K562 (cell line): ENCODE data around the gene CLTC. TPM values are rescaled to one million over a fixed set of nuclear protein-coding genes. Genes with fewer than 3 reads are reported as not detected.

Experiments used
- EHMT2 ChIP-seq: fragments of 450-650 bp; IDR thresholded peaks from 2 replicates; pipeline ENCODE4 v1.6.1; 2018; ENCODE audit warnings: antibody characterized with exemption
- GTF2E2 ChIP-seq: fragments of 200-800 bp; sonication (Bioruptor generic); IDR thresholded peaks from 2 replicates; pipeline ENCODE4 v1.6.1; 2016; ENCODE audit warnings: missing genetic modification characterization, missing compliant biosample characterization
- SMAD3 ChIP-seq: fragments of 450-650 bp; formaldehyde crosslinking; conservative IDR thresholded peaks from 2 replicates; pipeline ENCODE4 v1.4.0; 2020; ENCODE audit warnings: mild to moderate bottlenecking
- SRSF1 ChIP-seq: fragments of 200-400 bp; formaldehyde crosslinking; IDR thresholded peaks from 2 replicates; pipeline ENCODE4 v1.6.1; 2017; ENCODE audit warnings: mild to moderate bottlenecking, low read depth, low read length, moderate library complexity
- STAT6 ChIP-seq: sonication (generic); formaldehyde crosslinking; IDR thresholded peaks from 2 replicates; pipeline ENCODE4 v1.8.1; 2023; ENCODE audit warnings: mild to moderate bottlenecking, missing genetic modification reagents
- XRCC3 ChIP-seq: fragments of 450-650 bp; IDR thresholded peaks from 2 replicates; pipeline ENCODE4 v1.6.1; 2017; ENCODE audit warnings: mild to moderate bottlenecking, moderate library complexity
- ZNF347 ChIP-seq: fragments of 450-650 bp; formaldehyde crosslinking; IDR thresholded peaks from 2 replicates; pipeline ENCODE4 v1.4.0; 2020; ENCODE audit warnings: low read depth, mild to moderate bottlenecking, moderate library complexity
- ZNF395 ChIP-seq: fragments of 200-800 bp; sonication (Bioruptor generic); IDR thresholded peaks from 2 replicates; pipeline ENCODE4 v1.6.1; 2017; ENCODE audit warnings: missing genetic modification characterization, missing compliant biosample characterization
- ZNF436 ChIP-seq: fragments of 250-450, 450-650 bp; sonication (Bioruptor Pico); formaldehyde crosslinking; IDR thresholded peaks from 2 replicates; pipeline ENCODE4 v1.7.0; 2020; ENCODE audit warnings: mild to moderate bottlenecking
- ZNF449 ChIP-seq: fragments of 250-450 bp; sonication (Bioruptor Pico); IDR thresholded peaks from 2 replicates; pipeline ENCODE4 v1.8.0; 2022; ENCODE audit warnings: moderate library complexity, mild to moderate bottlenecking, inconsistent platforms
- polyA plus RNA-seq, 8 experiments: library from polyadenylated mRNA; depleted of rRNA in 4 of 8; stranded (reverse) in 5 of 8; unstranded in 3 of 8; fragments of >200 nt; fragmentation: Nextera tagmentation in 2 of 8; fragmentation: Illumina TruSeq in 1 of 8; extraction: Ambion mirVana in 2 of 8; extraction: Trizol in 1 of 8; gene quantifications; 2 replicates each; pipeline versions ENCODE4 v1.2.1 to v1.2.3, GENCODE V29; 2011 to 2014; ENCODE audit warnings: inconsistent platforms in 1 of 8, missing spikeins in 1 of 8
- total RNA-seq, 7 experiments: library from RNA; depleted of rRNA in 6 of 7; stranded (reverse); fragments of >200 nt in 6 of 7; fragmentation: Illumina TruSeq in 2 of 7; extraction: Trizol in 2 of 7; gene quantifications; 2 replicates each; pipeline versions ENCODE4 v1.2.1 to v1.2.3, GENCODE V29; 2011 to 2021; ENCODE audit warnings: low replicate concordance in 1 of 7

Gene CLTC
- total and polyA plus RNA-seq, 9 of the 15 experiments (the other 6 are each of a cell fraction or from before 2014, with no cell fraction given): 115 to 267 (median 174) TPM

DNA sequence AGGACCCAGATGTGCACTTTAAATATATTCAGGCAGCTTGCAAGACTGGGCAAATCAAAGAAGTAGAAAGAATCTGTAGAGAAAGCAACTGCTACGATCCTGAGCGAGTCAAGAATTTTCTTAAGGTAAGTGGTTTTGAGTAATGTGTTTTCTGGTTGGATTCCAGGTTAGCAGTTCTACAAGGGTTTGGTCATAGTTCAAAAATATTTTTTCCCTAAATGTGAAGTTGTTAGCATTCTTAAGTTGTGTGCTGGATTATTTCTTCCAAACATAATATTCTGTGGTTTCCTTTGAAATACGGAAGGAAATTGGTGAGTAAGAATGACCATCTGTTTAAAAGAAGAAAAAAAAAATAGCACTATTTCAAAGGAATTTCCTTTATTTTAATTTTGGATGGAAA is 49.1 kb downstream of the CLTC start (continued):
- TF ChIP-seq STAT6 (CRISPR knock-in tag): no peak
- TF ChIP-seq EHMT2: no peak
- TF ChIP-seq GTF2E2 (tag): no peak
- no peak for TF ChIP-seq ZNF436 (CRISPR knock-in tag)
- no peak for TF ChIP-seq XRCC3
- TF ChIP-seq ZNF347 (CRISPR knock-in tag): no peak
- TF ChIP-seq SRSF1: no peak
- no peak for TF ChIP-seq ZNF449
- no peak for TF ChIP-seq SMAD3 (CRISPR knock-in tag)
- TF ChIP-seq ZNF395 (CRISPR knock-in tag): no peak
